AG09319 (cell line): ENCODE results near the gene IDE.
"Not testable (repeated sequence)": the region's sequence is repeated elsewhere in the genome, so short reads cannot be mapped to it uniquely, and the experiment has no call there.

ENCODE experiments used
- DNase-seq: peaks from one replicate; pipeline ENCODE4 v3.0.0-alpha.2; 2010; ENCODE audit warnings: low read depth; ENCODE audit errors: extremely low read depth
- TF ChIP-seq, protein P1 (sequence below): IDR thresholded peaks from 2 replicates; pipeline ENCODE4 v1.5.1; 2011; ENCODE audit warnings: low read depth, mild to moderate bottlenecking, inconsistent platforms, low read length, moderate library complexity

Gene IDE

DNA sequence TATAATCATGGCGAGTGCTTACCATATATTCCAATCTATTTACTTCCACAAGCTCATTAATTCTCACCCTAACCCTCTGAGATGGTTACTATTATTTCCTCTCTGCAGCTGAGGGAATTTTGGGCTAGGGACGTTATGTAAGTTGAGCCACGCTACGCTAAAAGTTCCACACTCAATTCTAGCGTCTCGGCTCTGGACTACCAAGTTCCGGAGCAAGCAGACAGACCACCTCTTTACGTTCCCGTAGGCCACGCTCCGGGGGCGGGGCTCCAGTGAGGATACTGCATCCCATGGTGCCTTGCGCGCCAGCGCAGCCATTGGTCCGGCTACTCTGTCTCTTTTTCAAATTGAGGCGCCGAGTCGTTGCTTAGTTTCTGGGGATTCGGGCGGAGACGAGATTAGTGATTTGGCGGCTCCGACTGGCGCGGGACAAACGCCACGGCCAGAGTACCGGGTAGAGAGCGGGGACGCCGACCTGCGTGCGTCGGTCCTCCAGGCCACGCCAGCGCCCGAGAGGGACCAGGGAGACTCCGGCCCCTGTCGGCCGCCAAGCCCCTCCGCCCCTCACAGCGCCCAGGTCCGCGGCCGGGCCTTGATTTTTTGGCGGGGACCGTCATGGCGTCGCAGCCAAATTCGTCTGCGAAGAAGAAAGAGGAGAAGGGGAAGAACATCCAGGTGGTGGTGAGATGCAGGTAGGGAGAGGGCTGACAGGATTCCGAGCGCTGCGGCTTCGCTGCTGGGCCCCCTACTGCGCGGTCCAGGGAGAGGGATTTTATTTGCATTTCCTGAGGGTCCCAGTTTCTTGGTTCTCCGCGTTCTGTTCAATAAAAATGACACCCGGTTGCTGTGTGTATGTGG lies 19.1 kb upstream of the IDE start, which contains the start of gene KIF11:
TSS of gene KIF11 (plus strand) at position 370 of the 858 bp plus-strand sequence. CDS start at position 616, 246 bp downstream.
- TF ChIP-seq, protein P1, sequence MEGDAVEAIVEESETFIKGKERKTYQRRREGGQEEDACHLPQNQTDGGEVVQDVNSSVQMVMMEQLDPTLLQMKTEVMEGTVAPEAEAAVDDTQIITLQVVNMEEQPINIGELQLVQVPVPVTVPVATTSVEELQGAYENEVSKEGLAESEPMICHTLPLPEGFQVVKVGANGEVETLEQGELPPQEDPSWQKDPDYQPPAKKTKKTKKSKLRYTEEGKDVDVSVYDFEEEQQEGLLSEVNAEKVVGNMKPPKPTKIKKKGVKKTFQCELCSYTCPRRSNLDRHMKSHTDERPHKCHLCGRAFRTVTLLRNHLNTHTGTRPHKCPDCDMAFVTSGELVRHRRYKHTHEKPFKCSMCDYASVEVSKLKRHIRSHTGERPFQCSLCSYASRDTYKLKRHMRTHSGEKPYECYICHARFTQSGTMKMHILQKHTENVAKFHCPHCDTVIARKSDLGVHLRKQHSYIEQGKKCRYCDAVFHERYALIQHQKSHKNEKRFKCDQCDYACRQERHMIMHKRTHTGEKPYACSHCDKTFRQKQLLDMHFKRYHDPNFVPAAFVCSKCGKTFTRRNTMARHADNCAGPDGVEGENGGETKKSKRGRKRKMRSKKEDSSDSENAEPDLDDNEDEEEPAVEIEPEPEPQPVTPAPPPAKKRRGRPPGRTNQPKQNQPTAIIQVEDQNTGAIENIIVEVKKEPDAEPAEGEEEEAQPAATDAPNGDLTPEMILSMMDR: no peak
- DNase-seq: peak; percentile 87

DNA sequence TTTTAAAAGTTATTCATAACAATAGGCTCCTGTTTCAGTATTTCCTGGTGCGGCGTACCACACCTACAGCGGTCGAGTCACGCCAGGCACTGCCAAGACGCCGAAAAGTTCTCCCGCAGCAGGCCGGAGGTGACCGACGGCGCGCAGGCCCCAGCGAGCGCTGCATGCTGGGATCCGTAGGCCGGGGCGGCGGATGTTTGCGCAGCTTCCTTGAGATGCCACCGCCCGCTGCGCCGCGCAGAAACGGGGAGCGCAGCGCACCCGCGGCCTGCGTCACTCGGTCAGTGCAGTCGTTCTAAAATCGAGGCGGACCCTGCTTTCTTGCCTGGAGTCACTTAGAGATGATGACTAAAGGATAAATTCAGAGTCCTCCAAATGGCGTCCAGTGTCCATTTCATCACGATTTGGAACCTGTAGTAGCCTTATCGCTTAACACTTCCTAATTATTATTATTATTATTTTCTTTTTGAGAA lies 17.7 kb upstream of the IDE start:
- TF ChIP-seq, protein P1: no peak

DNA sequence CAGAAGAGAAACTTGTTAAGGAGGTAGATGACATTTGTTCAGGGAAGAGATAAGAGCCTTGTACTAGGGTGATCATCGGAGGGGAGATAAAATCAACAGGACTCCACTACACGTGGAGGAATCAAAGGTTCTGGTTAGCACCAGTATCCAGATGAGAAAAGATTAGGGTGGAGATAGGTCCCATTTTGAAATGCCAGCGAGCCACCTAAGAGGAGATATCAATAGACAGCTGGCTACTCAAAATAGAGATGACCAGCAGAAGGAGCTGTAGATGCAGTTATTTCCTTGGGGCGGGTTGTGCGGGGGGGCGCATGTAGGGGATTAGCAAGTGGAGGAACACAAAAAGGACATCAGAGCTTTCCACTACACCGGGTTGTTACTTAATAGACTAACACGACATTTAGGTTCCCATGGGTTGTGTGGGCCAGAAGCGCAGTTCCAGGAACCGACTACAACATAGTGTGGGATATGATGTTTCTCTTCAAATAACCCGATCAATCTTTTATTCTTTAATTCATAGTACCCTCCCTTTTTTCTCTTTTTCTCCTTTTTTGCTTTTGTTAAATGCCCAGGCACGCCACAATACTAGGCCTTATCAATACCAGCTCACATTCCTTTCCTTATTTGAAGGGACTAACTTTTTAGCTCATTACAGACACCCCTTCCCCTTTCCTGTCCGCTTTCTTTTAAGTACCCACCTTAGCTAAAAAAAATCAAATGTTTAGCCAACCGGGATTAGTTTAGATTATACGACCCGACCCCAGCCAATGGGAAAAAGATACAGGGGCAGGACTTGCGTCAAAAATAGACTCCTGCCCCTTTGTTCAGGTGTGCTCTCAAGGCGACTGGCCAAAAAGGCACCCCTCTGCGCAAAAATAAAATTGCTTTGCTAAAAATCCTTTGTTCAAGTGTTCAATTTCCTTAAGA lies 17.0 kb upstream of the IDE start:
- DNase-seq: no peak
- TF ChIP-seq, protein P1: peak; percentile 41

More for the DNA sequence above, 17.7 kb upstream of the IDE start:
- DNase-seq: peak; percentile 84

DNA sequence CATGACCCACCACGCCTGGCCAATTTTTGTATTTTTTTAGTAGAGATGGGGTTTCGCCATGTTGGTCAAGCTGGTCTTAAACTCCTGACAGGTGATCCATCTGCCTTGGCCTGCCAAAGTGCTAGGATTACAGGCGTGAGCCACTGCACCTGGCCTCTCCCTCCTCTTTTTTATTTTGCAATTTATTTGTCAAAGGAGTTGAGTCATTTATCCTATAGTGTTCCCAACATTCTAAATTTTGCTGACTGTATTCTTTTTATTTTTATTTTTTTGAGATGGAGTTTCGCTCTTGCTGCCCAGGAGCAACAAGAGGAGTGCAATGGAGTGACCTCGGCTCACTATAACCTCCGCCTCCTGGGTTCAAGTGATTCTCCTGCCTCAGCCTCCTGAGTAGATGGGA lies 8.5 kb upstream of the IDE start:
- not testable (repeated sequence) for DNase-seq

DNA sequence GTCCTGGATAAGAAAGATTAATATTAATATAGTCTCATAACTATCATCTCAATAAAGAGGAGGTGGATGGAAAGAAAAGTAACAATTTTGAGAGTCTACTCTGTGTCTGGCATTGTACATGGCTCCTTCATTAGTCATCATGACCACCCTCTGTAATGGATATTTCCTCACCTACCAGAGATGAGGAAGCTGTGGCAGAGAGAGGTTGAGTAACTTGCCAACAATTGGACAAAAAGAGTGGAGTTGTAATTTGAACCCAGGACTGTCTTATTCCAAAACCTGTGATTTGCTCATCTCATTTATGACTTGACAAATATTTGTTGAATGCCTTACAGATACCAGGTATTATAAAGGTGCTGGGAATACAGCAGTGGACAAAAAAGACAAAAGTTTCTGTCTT lies 2.1 kb upstream of the IDE start:
- TF ChIP-seq, protein P1: no peak
- DNase-seq: no peak

DNA sequence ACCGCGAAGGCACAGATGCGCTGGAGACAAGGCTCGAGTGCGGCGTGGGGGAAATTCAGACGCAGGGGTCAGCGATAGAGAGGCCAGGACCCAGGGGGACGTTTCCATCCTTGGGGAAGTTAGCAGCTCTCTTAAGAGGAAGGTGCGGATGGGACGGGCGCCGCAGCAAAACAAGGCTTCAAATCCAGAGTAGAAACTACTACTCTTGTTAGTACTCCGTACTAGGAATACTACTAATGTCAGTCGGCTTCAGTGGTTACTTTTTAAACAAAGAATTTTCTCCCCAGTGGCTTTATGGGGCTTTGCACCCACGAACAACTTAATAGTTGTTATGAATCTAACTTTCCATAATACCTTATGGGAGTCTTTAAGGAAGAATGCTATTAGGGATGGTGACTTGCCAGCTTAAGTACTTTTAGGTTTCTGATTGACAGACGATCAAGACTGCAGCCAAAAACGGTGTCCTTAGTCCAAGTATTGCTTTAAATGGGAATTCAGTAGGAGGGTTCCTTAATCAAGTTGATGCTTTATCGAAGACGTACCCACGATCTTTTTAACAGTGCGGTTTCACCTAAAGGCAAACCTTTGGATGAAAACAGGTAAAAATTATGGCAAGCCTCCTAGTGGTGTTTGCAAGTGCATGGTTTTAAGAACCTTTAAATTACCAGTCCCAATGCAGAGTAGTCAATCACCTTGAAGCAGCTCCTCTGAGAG lies 812 bp upstream of the IDE start:
- DNase-seq: no peak
- TF ChIP-seq, protein P1: no peak

DNA sequence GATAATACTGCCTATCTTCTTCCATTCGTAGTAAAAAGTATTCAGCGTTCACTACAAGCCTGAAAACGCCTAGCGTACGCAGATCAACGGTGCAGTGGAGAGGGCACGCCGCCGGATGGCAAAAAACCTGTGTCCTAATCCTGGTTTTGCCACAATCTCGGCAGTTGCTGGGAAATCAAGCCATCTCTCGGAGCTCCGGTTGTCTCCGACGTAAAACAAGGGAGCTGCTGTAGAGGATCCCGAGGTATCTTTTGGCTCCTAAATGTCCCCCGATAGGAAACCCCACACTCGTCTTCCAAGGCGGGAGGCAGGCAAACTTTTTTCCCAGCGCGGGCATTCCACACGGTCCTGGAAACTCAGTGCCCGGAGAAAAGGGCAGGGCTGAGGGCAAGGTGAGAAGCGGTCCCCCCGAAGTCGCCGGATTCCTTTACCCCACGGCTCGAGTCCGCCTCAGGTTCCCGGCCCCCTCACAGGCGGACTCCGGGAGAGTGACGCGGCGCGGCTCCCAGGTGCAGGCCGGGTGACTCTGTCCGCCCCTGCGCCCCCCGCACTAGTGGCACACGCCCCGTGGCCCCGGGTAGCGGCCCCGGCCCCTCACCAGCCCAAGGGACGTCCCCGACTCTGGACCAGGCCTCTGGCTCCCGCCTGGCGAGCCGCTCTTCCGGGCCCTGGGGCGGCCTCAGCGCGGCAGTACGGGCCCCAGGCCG lies 649 bp downstream of the IDE start:
- TF ChIP-seq, protein P1: no peak; the same call in 1 of the 2 replicates
- DNase-seq: no peak
